ENCODE measurements around the gene HLA-DOA.

The HLA-DOA gene

DNA sequence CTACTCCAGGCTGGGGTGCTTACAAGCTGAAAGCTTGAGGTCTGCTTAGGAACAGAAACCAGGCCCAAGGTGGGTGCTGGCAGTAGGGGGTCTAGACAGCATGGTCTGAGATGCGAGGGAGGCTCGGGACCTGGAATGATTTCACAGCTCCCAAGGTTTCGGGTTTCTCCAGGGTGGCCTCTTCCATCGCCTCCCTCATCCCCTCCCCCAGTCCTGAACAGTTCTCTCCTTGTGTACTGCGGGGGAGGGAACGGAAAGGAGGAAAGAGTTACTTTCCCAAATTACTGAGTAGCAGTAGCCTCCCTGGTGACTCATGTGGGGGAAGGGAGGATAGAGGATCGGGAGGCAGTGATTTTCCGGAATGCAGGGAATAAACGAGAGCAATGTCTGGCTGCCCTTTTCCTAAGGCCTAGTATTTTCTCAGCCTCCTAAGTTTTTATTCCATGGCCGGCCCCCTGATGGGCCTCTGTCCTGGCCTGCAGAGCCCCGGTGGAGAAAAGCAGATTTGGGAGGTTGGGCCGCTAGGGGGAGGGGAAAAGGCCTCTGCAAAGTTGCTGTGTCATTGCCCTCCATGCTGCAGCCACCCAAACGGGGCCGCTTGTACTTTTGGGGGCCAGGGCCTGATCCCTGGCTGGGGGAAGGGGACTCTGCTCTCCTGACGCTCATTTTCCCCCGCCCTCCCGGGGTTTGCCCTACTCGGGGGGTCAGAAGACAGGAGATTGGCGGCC is 39.5 kb downstream of the HLA-DOA start:
- POLR2A ChIA-PET (ENCODE audit: low non-redundant PET) = no interaction called here
- TF ChIP-seq, protein P1, sequence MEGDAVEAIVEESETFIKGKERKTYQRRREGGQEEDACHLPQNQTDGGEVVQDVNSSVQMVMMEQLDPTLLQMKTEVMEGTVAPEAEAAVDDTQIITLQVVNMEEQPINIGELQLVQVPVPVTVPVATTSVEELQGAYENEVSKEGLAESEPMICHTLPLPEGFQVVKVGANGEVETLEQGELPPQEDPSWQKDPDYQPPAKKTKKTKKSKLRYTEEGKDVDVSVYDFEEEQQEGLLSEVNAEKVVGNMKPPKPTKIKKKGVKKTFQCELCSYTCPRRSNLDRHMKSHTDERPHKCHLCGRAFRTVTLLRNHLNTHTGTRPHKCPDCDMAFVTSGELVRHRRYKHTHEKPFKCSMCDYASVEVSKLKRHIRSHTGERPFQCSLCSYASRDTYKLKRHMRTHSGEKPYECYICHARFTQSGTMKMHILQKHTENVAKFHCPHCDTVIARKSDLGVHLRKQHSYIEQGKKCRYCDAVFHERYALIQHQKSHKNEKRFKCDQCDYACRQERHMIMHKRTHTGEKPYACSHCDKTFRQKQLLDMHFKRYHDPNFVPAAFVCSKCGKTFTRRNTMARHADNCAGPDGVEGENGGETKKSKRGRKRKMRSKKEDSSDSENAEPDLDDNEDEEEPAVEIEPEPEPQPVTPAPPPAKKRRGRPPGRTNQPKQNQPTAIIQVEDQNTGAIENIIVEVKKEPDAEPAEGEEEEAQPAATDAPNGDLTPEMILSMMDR (conservative IDR thresholded peaks at IDR 0.05; ENCODE audit: low read depth) = no peak

DNA sequence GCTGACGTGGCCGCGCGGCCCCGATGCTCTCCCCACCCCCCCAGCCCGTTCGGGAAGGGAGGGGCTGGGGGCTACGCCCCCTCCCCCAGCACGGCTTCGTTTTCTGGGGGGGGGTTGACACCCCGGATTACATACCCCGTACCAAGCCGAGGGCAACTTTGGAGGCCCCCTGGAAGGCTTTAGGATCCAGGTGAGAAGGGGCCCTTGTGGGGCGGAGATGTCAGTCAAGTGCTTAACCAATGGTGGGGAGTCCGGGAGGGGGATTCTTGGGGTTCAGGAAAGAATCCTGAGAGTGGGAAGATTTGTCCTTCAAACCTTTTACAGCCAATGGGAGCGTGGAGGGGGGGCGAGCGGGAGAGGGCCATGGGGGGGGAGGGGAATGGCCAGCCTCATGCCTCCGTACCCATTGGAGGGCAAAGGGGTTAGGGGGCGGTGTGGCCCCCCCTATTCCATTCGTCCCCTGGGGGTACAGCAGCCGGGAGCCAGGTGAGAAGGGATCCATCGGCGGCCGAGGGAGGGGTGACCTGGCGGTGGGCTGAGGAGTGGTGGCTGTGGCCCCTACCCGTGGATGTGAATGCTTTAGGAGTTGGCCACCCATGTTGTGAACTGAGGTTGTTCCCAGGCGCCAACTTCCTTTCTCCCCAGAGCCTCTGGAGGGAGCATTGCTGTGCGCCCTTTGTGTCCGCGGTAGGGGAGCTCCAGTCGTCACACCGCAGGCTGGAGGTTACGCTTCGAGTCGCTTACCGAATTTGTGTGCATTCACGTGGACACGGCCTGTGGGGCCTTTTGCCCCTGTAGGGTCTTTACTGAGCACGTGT is 40.3 kb downstream of the HLA-DOA start:
- POLR2A ChIA-PET (ENCODE audit: low non-redundant PET) = interaction anchor here (1.2 kb wide), 1 partner anchor 74 kb away, joined by 4 read pairs; no protein-coding TSS in a partner anchor

More for the DNA sequence above, 39.5 kb downstream of the HLA-DOA start:
- peak overlapping the region; percentile 99 for H3K27ac ChIP-seq
- CTCF ChIA-PET = no interaction called here
- DNase-seq (ENCODE audit: low spot score) = peak; percentile 79

DNA sequence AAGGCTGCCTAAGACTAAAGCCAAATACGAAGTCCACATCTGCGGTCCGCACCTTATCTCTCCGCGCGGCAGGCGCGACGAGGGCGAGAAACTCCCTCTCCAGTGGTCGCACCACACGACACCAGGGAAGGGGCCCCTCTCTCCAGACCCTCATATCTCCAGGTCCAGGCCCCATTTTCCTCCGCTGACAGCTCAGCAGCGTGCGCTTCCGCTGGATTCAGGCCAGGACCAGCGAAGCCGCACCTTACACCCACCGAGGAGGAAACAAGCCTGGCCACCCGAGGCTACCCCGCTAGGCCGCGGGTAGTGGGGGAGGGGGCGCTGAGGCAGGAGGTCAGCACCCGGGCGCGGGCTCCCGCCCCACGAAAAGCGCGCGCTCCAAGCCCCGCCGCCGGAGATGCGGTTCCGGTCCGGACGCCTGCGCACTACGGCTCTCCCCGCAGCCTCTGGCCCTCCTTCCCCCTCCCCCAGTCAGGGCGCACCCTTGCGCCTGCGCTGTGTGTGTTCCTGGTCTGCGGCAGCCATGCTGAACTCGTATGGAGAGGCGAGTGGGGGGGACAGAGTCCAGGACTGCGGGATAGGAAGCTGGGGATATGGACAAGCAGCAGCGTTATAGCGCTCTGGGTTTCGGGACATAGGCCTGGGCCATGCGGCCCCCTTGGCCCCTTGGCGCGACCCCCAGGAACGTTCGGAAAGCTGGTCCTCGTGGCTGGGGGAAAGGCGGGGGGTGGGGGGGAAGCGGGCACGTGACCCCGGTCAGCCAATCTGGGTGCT is 41.1 kb downstream of the HLA-DOA start, which contains the start of gene BRD2:
Gene BRD2 (plus strand): TSS at position 502 of the 774 bp plus-strand sequence. CDS start 4,305 bp downstream, outside the sequence.
- CTCF ChIA-PET = interaction anchor here (0.6 to 2.1 kb wide), 7 partner anchors 14 to 280 kb away, joined by 3 to 7 read pairs (median 4); no protein-coding TSS in a partner anchor
- DNase-seq (ENCODE audit: low spot score) = peak; percentile 93
- TF ChIP-seq, protein P1 (conservative IDR thresholded peaks at IDR 0.05; ENCODE audit: low read depth) = no peak
- POLR2A ChIA-PET (ENCODE audit: low non-redundant PET) = interaction anchor here (1.2 kb wide), 1 partner anchor 74 kb away, joined by 4 read pairs; no protein-coding TSS in a partner anchor
- peak within 1 kb of the TSS; percentile 99 for H3K27ac ChIP-seq

More for the DNA sequence above, 40.3 kb downstream of the HLA-DOA start:
- TF ChIP-seq, protein P1 (conservative IDR thresholded peaks at IDR 0.05; ENCODE audit: low read depth) = no peak
- peak; percentile 91 for DNase-seq (ENCODE audit: low spot score)
- peak overlapping the region; percentile 99 for H3K27ac ChIP-seq
- CTCF ChIA-PET = interaction anchor here (0.7 to 2.1 kb wide), 2 partner anchors 36 to 280 kb away, joined by 4 to 7 read pairs; no protein-coding TSS in a partner anchor

DNA sequence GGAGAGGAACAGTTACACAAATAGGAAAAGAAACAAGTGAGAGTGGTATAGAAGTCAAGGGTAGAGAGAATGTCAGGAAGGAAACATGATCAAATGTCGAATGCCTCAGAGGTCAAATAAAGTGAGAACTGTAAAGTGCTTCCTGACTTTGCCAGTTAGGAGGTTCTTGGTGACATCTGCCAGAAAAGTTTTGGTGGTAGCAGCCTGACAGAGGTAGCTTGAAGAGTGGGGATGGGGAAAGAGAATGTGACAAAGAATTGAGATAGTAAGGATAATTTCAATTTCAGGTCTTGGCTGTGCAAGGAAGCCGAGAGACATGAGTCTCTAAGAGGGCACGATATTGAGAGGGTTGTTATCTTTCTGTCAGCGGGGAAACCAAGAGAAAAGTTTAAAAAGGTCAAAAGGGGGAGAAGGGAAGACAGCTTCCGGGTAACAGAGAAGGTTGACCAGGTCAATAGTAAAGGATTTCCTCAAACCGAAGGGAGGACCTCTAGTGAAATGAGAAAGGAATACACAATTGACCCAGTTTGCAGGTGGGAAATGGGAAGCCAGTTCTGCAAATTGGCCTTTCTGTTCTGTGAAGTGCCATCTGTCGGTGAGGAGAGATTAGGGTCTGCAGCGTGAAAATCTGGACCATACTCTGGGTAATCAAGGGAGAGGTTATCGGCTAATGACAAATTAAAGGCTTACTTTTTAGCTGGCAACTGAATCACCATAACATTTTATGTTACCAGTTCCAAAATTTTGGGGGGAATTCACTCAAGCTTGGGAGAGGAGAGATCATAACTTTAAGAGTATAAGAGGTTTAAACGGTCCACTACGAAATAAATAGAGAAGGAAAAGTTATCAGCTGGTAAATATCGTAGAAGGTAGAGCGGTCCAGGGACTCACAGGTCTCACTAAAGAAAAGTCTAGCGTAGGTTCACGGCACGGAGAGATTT is 42.0 kb downstream of the HLA-DOA start:
- TF ChIP-seq, protein P1 (conservative IDR thresholded peaks at IDR 0.05; ENCODE audit: low read depth) = peak; percentile 76
- POLR2A ChIA-PET (ENCODE audit: low non-redundant PET) = interaction anchor here (0.5 to 1.2 kb wide), 4 partner anchors 17 to 1129 kb away, joined by 3 to 4 read pairs (median 4); no protein-coding TSS in a partner anchor
- CTCF ChIA-PET = interaction anchor here (0.6 to 2.1 kb wide), 11 partner anchors 11 to 93 kb away, joined by 3 to 7 read pairs (median 4); no protein-coding TSS in a partner anchor
- H3K27ac ChIP-seq = peak overlapping the region; percentile 99
- no peak for DNase-seq (ENCODE audit: low spot score)

DNA sequence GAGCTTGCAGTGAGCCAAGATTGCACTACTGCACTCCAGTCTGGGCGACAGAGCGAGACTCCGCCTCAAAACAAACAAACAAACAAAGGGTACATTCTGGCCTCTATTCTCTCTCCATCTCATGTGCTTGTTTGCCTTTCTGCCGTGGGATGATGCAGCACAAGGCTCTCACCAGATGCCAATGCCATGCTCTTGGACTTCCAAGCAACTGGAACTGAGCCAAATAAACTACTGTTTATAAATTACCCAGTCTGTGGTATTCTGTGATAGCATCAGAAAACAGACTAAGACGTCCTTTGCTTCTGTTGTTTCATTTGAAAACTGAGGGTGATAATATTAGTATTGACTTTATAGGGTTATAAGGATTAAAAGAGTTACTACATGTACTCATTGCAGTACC is 44.6 kb downstream of the HLA-DOA start:
- no peak for DNase-seq (ENCODE audit: low spot score)
- POLR2A ChIA-PET (ENCODE audit: low non-redundant PET) = no interaction called here

More for the DNA sequence above, 44.6 kb downstream of the HLA-DOA start:
- TF ChIP-seq, protein P1 (conservative IDR thresholded peaks at IDR 0.05; ENCODE audit: low read depth) = no peak
- CTCF ChIA-PET = interaction anchor here (0.6 kb wide), 1 partner anchor 159 kb away, joined by 3 read pairs; no protein-coding TSS in a partner anchor
- no peak overlapping the region for H3K27ac ChIP-seq

Data from RWPE1 (cell line).